ENCODE results near the gene ZMYND8. TPM values are rescaled to one million over a fixed set of nuclear protein-coding genes. Genes with fewer than 3 reads are reported as not detected.
A peak's percentile ranks its signal among the peaks of the same experiment; 100 is the strongest.
"Not testable (repeated sequence)": the region's sequence is repeated elsewhere in the genome, so short reads cannot be mapped to it uniquely, and the experiment has no call there.

ZMYND8 gene
- polyA plus RNA-seq, 3 donors = 39.6 to 42.8 (median 41.2) TPM

- DNase-seq (ENCODE audit: low read depth in 3 of 3, low spot score in 2 of 3) = no peak
These were observed 143.8 kb downstream of the ZMYND8 start for GRCh38 chr20:47212606-47213207.

- DNase-seq (ENCODE audit: low read depth in 3 of 3, low spot score in 2 of 3) = no peak
These were observed 145.5 kb downstream of the ZMYND8 start for GRCh38 chr20:47211036-47211435.

- DNase-seq (ENCODE audit: low read depth in 3 of 3, low spot score in 2 of 3) = no peak
These were observed 146.0 kb downstream of the ZMYND8 start for GRCh38 chr20:47210470-47210869.

- DNase-seq (ENCODE audit: low read depth in 3 of 3, low spot score in 2 of 3) = no peak
These were observed 146.5 kb downstream of the ZMYND8 start for GRCh38 chr20:47209982-47210381.

GRCh38 chr20:47208534-47209174 lies 147.8 kb downstream of the ZMYND8 start:
- DNase-seq (ENCODE audit: low read depth in 3 of 3, low spot score in 2 of 3) = no peak

GRCh38 chr20:47206962-47207641 lies 149.4 kb downstream of the ZMYND8 start:
- no peak for DNase-seq (ENCODE audit: low read depth in 3 of 3, low spot score in 2 of 3)

- not testable (repeated sequence) for DNase-seq (ENCODE audit: low read depth in 3 of 3, low spot score in 2 of 3)
These were observed 149.9 kb downstream of the ZMYND8 start for GRCh38 chr20:47206552-47206951.

- DNase-seq (ENCODE audit: low read depth in 3 of 3, low spot score in 2 of 3) = no peak
These were observed 150.8 kb downstream of the ZMYND8 start for GRCh38 chr20:47205577-47206123.

- DNase-seq (ENCODE audit: low read depth in 3 of 3, low spot score in 2 of 3) = not testable (repeated sequence)
These were observed 151.7 kb downstream of the ZMYND8 start for GRCh38 chr20:47204850-47205122.

- DNase-seq (ENCODE audit: low read depth in 3 of 3, low spot score in 2 of 3) = no peak
These were observed 152.3 kb downstream of the ZMYND8 start for GRCh38 chr20:47204008-47204849.

GRCh38 chr20:47202733-47203667 lies 153.5 kb downstream of the ZMYND8 start:
- DNase-seq (ENCODE audit: low read depth in 3 of 3, low spot score in 2 of 3) = no peak

GRCh38 chr20:47201074-47201730 lies 155.3 kb downstream of the ZMYND8 start:
- no peak for DNase-seq (ENCODE audit: low read depth in 3 of 3, low spot score in 2 of 3)

- DNase-seq (ENCODE audit: low read depth in 3 of 3, low spot score in 2 of 3) = no peak
These were observed 157.4 kb downstream of the ZMYND8 start for GRCh38 chr20:47198996-47199552.

- DNase-seq (ENCODE audit: low read depth in 3 of 3, low spot score in 2 of 3) = no peak
These were observed 158.2 kb downstream of the ZMYND8 start for GRCh38 chr20:47198254-47198671.

GRCh38 chr20:47196091-47197081 lies 160.1 kb downstream of the ZMYND8 start:
- DNase-seq (ENCODE audit: low read depth in 3 of 3, low spot score in 2 of 3) = peak in 2 of 3 donors; percentile 31 to 33

GRCh38 chr20:47195573-47195972 lies 160.9 kb downstream of the ZMYND8 start:
- no peak for DNase-seq (ENCODE audit: low read depth in 3 of 3, low spot score in 2 of 3)

GRCh38 chr20:47191956-47192355 lies 164.5 kb downstream of the ZMYND8 start:
- DNase-seq (ENCODE audit: low read depth in 3 of 3, low spot score in 2 of 3) = no peak

All from right renal cortex interstitium (tissue), 3 donors.